ENCODE data around the gene MBP. TPM values are rescaled to one million over a fixed set of nuclear protein-coding genes. Genes with fewer than 3 reads are reported as not detected.

Gene MBP
- total RNA-seq, 2 experiments from 2014 or later, result 75.4 to 79.2 TPM

DNA sequence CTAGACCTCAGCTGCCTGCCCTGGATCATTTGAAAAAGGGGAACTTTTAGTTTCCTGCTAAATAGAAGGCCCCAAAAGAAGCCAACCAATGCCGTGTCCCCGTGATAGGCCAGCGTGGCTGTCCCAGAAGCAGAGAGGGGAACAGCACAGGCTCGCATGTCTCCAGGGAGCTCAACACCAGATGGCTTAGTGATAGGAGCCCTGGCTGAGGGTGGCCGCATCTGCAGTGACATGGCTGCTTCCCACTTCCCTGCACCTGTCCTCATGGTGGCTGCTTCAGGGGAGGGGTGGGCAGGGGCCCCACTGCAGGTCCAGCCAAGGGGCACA is 79.6 kb downstream of the MBP start:
- no peaks in the 10 kb centered on the region for H3K27me3 Mint-ChIP-seq
- TF ChIP-seq, protein P1, sequence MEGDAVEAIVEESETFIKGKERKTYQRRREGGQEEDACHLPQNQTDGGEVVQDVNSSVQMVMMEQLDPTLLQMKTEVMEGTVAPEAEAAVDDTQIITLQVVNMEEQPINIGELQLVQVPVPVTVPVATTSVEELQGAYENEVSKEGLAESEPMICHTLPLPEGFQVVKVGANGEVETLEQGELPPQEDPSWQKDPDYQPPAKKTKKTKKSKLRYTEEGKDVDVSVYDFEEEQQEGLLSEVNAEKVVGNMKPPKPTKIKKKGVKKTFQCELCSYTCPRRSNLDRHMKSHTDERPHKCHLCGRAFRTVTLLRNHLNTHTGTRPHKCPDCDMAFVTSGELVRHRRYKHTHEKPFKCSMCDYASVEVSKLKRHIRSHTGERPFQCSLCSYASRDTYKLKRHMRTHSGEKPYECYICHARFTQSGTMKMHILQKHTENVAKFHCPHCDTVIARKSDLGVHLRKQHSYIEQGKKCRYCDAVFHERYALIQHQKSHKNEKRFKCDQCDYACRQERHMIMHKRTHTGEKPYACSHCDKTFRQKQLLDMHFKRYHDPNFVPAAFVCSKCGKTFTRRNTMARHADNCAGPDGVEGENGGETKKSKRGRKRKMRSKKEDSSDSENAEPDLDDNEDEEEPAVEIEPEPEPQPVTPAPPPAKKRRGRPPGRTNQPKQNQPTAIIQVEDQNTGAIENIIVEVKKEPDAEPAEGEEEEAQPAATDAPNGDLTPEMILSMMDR (IDR thresholded peaks at IDR 0.05), result no peak
- Histone ChIP-seq H3K9me3 (ENCODE audit: control insufficient read depth in 1 of 2, insufficient read depth in 1 of 2, low read length in 2 of 2) (no peaks in the 10 kb centered on the region), H3K27ac (ENCODE audit: low read depth in 1 of 2, low read length in 2 of 2) (peak overlapping the region; percentile 90 to 92), H3K27me3 (ENCODE audit: control insufficient read depth in 1 of 2, insufficient read depth in 2 of 2, low read length in 2 of 2) (no peaks in the 10 kb centered on the region), H3K36me3 (ENCODE audit: insufficient read depth, low read length) (peaks cover 14% of the 10 kb centered on the region), H3K4me1 (ENCODE audit: insufficient read depth, low read length) (peaks cover 66% of the 10 kb centered on the region), H3K4me3 (ENCODE audit: low read length) (no peak overlapping the region)
- H3K4me1 Mint-ChIP-seq (ENCODE audit: low read depth), result peaks cover 64% of the 10 kb centered on the region
- H3K27ac Mint-ChIP-seq, result peak overlapping the region; percentile 89
- ChIA-PET CTCF (interaction anchor here (1.1 kb wide), 2 partner anchors 28 to 53 kb away, joined by 3 read pairs; no protein-coding TSS in a partner anchor), POLR2A (interaction anchor here (1.0 to 4.2 kb wide), 5 partner anchors 9 to 80 kb away, joined by 3 to 24 read pairs (median 8); partner anchors contain the start of gene MBP)
- no peak overlapping the region for H3K4me3 Mint-ChIP-seq
- intact Hi-C loops (cut with DNase I, micrococcal nuclease), result loop anchor here in 1 of 2 experiments (10.0 kb wide), 1 partner anchor 228 kb away; the partner anchor contains the start of gene ZNF236
- H3K36me3 Mint-ChIP-seq (ENCODE audit: low read depth), result peaks cover 11% of the 10 kb centered on the region
- ATAC-seq (ENCODE audit: poor library complexity) (no peak), DNase-seq (peak in 2 of 14 experiments; percentile 42 to 43)
- no peaks in the 10 kb centered on the region for H3K9me3 Mint-ChIP-seq

DNA sequence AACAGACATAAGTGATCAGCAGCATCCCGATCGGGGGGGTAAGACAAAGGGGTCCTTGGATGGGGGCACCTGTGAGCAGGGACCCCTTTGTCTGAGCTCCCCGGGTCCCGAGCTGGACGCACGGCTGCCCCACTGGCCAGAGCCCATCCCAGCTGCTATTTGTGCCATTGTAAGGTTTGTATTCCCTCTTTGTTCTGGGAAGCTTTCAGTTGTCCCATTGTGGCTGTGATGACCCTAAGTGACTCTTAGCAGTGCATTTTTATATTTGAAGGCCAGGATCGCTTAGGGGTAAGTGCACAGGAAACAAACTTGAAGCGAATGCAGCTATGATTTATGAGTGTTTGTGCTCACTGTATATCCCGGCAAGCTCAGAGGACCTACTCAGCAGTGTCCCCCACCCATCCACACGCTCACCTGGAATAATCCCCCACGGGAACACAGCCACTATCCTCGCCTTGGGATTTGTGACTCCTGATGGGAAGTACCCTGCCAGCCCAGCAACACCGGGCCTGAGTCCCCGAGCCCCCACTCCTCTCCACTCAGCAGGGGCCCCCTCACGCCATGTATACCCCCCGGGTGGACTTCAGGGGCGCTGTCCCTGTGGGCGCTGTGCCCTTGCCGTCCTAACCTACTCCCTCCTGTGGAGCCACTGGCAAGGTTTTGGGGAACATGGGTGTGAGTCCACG is 80.1 kb downstream of the MBP start:
- Mint-ChIP-seq H3K36me3 (ENCODE audit: low read depth) (peaks cover 16% of the 10 kb centered on the region), H3K4me3 (peak overlapping the region; percentile 26), H3K4me1 (ENCODE audit: low read depth) (peaks cover 65% of the 10 kb centered on the region), H3K27me3 (no peaks in the 10 kb centered on the region), H3K27ac (peak overlapping the region; percentile 89), H3K9me3 (no peaks in the 10 kb centered on the region)
- intact Hi-C loops (cut with DNase I, micrococcal nuclease), result loop anchor here in 1 of 2 experiments (10.0 kb wide), 1 partner anchor 228 kb away; the partner anchor contains the start of gene ZNF236
- Histone ChIP-seq H3K27me3 (ENCODE audit: control insufficient read depth in 1 of 2, insufficient read depth in 2 of 2, low read length in 2 of 2) (no peaks in the 10 kb centered on the region), H3K9me3 (ENCODE audit: control insufficient read depth in 1 of 2, insufficient read depth in 1 of 2, low read length in 2 of 2) (no peaks in the 10 kb centered on the region), H3K4me3 (ENCODE audit: low read length) (no peak overlapping the region), H3K27ac (ENCODE audit: low read depth in 1 of 2, low read length in 2 of 2) (peak overlapping the region; percentile 90 to 92), H3K4me1 (ENCODE audit: insufficient read depth, low read length) (peaks cover 64% of the 10 kb centered on the region), H3K36me3 (ENCODE audit: insufficient read depth, low read length) (peaks cover 17% of the 10 kb centered on the region)
- DNase-seq (no peak), ATAC-seq (ENCODE audit: poor library complexity) (no peak)
- ChIA-PET POLR2A (interaction anchor here (1.7 to 4.2 kb wide), 3 partner anchors 10 to 80 kb away, joined by 8 to 24 read pairs (median 9); partner anchors contain the start of gene MBP), CTCF (interaction anchor here (1.1 kb wide), 2 partner anchors 28 to 52 kb away, joined by 3 read pairs; no protein-coding TSS in a partner anchor)
- TF ChIP-seq, protein P1 (IDR thresholded peaks at IDR 0.05), result no peak

DNA sequence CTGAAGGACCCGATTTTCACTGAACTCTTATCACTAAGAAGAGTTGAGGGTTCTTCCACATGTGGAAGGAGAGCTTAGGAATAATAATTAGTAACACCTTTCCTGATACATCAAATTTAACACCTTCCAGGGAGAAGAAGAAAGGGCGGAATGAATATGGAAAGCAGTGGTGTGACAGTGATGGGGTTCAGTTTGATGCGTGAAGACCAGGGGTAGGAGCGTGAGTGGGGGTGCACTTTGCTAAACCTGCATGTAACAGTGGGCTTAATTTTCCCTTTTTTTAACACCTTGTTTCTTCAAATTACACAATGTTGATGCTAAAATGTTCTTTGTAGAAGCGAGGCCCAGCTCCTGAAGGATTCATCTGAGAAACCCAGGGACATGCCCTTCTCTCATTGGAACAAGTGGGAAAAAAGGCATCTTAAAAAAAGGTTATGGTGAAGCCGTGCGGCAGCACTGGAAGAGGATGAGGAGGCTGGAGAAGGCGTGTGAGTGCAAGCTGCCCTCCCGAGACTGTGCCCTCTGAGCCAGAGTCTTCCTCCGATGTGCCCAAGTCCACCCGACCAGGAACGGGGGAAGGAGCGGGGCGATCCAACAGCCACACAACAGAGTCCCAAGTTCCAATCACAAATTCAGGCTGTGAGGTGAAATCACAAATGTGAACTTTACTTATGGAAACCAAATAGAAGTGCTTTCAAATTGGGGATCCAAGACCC is 80.8 kb downstream of the MBP start:
- no peaks in the 10 kb centered on the region for H3K27me3 ChIP-seq (ENCODE audit: control insufficient read depth in 1 of 2, insufficient read depth in 2 of 2, low read length in 2 of 2)
- H3K9me3 ChIP-seq (ENCODE audit: control insufficient read depth in 1 of 2, insufficient read depth in 1 of 2, low read length in 2 of 2), result no peaks in the 10 kb centered on the region
- TF ChIP-seq, protein P1 (IDR thresholded peaks at IDR 0.05), result no peak
- Mint-ChIP-seq H3K4me3 (no peak overlapping the region), H3K36me3 (ENCODE audit: low read depth) (peaks cover 16% of the 10 kb centered on the region), H3K27me3 (no peaks in the 10 kb centered on the region), H3K27ac (peak overlapping the region; percentile 89), H3K9me3 (no peaks in the 10 kb centered on the region), H3K4me1 (ENCODE audit: low read depth) (peaks cover 63% of the 10 kb centered on the region)
- H3K4me1 ChIP-seq (ENCODE audit: insufficient read depth, low read length), result peaks cover 60% of the 10 kb centered on the region
- intact Hi-C loops (cut with DNase I, micrococcal nuclease), result loop anchor here in 1 of 2 experiments (10.0 kb wide), 1 partner anchor 227 kb away; the partner anchor contains the start of gene ZNF236
- ChIA-PET POLR2A (interaction anchor here (1.7 to 4.2 kb wide), 3 partner anchors 11 to 81 kb away, joined by 8 to 24 read pairs (median 9); partner anchors contain the start of gene MBP), CTCF (interaction anchor here (1.1 kb wide), 2 partner anchors 29 to 51 kb away, joined by 3 read pairs; no protein-coding TSS in a partner anchor)
- DNase-seq (no peak), ATAC-seq (ENCODE audit: poor library complexity) (no peak)
- peaks cover 24% of the 10 kb centered on the region for H3K36me3 ChIP-seq (ENCODE audit: insufficient read depth, low read length)
- H3K27ac ChIP-seq (ENCODE audit: low read depth in 1 of 2, low read length in 2 of 2), result peak overlapping the region in 1 of 2 donors; percentile 90
- no peak overlapping the region for H3K4me3 ChIP-seq (ENCODE audit: low read length)
